SK-N-SH treated with all-trans-retinoic acid at 6 μM for 48 hours (cell line): ENCODE measurements around the gene CLVS2.

Experiments
- PPARA ChIP-seq: fragments of 250-450 bp; sonication (Bioruptor Pico); IDR thresholded peaks from 2 replicates; pipeline ENCODE4 v1.5.0; 2020; ENCODE audit warnings: mild to moderate bottlenecking, borderline replicate concordance
- RARB ChIP-seq: fragments of 250-450 bp; sonication (Bioruptor Pico); IDR thresholded peaks from 2 replicates; pipeline ENCODE4 v1.8.0; 2021; ENCODE audit warnings: mild to moderate bottlenecking, moderate library complexity
- TCF4 ChIP-seq: fragments of 250-450 bp; sonication (Bioruptor Pico); IDR thresholded peaks from 2 replicates; pipeline ENCODE4 v1.8.0; 2021; ENCODE audit warnings: mild to moderate bottlenecking, moderate library complexity, borderline replicate concordance
- TOX ChIP-seq: fragments of 250-450 bp; sonication (Bioruptor Pico); IDR thresholded peaks from 2 replicates; pipeline ENCODE4 v1.8.0; 2021; ENCODE audit warnings: mild to moderate bottlenecking, moderate library complexity, borderline replicate concordance
- ZFP30 ChIP-seq: fragments of 450-650 bp; formaldehyde crosslinking; IDR thresholded peaks from 2 replicates; pipeline ENCODE4 v1.5.0; 2022; ENCODE audit warnings: mild to moderate bottlenecking, moderate library complexity
- ZNF565 ChIP-seq: fragments of 450-650 bp; formaldehyde crosslinking; conservative IDR thresholded peaks from 2 replicates; pipeline ENCODE4 v1.5.0; 2020; ENCODE audit warnings: low read depth, mild to moderate bottlenecking, moderate library complexity
- ZNF70 ChIP-seq: fragments of 450-650 bp; formaldehyde crosslinking; IDR thresholded peaks from 2 replicates; pipeline ENCODE4 v1.5.0; 2020; ENCODE audit warnings: mild to moderate bottlenecking, moderate library complexity
- TF ChIP-seq, protein P1 (sequence below): fragments of 250-450 bp; sonication (Bioruptor Pico); IDR thresholded peaks from 2 replicates; pipeline ENCODE4 v1.8.0; 2020; ENCODE audit warnings: mild to moderate bottlenecking, moderate library complexity, borderline replicate concordance
- TF ChIP-seq, protein P2 (sequence below): fragments of 250-450 bp; sonication (Bioruptor Pico); IDR thresholded peaks from 2 replicates; pipeline ENCODE4 v1.5.1; 2020; ENCODE audit warnings: low read depth, mild to moderate bottlenecking, moderate library complexity
- TF ChIP-seq, protein P3 (sequence below): fragments of 250-450 bp; sonication (Bioruptor Pico); IDR thresholded peaks from 2 replicates; pipeline ENCODE4 v1.5.1; 2021; ENCODE audit warnings: mild to moderate bottlenecking, moderate library complexity

DNA sequence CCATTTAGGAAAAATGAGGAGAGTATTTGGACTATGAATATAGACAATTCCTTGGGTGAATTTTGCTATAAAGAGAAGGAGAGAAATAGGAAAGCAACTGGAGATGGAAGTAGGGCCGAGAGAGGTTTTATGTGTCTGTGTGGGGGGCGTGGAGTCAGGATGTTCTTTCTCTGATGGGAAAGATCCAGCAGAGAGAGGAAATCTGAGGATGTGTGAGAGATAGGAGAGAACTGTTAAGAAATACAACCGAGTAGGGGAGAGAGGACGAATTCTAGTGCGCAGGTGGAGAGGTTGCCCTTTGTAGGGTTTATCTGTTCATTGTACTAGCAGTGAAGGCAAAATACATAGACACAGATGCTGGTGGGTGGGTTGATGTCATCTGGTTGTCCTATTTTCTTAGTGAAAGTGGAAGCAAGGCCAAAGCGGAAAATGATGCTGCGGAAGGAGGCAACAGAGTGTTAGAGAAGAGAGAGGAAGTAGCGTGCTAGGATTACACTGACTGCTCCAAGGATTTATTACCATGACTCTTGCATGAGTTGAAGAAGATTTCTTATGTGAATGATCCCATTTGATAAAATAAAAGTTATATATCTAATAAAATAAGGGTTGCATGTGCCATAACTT is 57.7 kb downstream of the CLVS2 start:
- TF ChIP-seq TCF4, result no peak
- no peak for TF ChIP-seq ZFP30 (CRISPR knock-in tag)
- TF ChIP-seq, protein P1, sequence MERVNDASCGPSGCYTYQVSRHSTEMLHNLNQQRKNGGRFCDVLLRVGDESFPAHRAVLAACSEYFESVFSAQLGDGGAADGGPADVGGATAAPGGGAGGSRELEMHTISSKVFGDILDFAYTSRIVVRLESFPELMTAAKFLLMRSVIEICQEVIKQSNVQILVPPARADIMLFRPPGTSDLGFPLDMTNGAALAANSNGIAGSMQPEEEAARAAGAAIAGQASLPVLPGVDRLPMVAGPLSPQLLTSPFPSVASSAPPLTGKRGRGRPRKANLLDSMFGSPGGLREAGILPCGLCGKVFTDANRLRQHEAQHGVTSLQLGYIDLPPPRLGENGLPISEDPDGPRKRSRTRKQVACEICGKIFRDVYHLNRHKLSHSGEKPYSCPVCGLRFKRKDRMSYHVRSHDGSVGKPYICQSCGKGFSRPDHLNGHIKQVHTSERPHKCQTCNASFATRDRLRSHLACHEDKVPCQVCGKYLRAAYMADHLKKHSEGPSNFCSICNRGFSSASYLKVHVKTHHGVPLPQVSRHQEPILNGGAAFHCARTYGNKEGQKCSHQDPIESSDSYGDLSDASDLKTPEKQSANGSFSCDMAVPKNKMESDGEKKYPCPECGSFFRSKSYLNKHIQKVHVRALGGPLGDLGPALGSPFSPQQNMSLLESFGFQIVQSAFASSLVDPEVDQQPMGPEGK (CRISPR knock-in tag), result no peak
- TF ChIP-seq, protein P2, sequence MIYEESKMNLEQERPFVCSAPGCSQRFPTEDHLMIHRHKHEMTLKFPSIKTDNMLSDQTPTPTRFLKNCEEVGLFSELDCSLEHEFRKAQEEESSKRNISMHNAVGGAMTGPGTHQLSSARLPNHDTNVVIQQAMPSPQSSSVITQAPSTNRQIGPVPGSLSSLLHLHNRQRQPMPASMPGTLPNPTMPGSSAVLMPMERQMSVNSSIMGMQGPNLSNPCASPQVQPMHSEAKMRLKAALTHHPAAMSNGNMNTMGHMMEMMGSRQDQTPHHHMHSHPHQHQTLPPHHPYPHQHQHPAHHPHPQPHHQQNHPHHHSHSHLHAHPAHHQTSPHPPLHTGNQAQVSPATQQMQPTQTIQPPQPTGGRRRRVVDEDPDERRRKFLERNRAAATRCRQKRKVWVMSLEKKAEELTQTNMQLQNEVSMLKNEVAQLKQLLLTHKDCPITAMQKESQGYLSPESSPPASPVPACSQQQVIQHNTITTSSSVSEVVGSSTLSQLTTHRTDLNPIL (CRISPR knock-in tag), result no peak
- no peak for TF ChIP-seq ZNF70 (CRISPR knock-in tag)
- no peak for TF ChIP-seq PPARA (CRISPR knock-in tag)
- TF ChIP-seq RARB (CRISPR knock-in tag), result no peak
- TF ChIP-seq, protein P3, sequence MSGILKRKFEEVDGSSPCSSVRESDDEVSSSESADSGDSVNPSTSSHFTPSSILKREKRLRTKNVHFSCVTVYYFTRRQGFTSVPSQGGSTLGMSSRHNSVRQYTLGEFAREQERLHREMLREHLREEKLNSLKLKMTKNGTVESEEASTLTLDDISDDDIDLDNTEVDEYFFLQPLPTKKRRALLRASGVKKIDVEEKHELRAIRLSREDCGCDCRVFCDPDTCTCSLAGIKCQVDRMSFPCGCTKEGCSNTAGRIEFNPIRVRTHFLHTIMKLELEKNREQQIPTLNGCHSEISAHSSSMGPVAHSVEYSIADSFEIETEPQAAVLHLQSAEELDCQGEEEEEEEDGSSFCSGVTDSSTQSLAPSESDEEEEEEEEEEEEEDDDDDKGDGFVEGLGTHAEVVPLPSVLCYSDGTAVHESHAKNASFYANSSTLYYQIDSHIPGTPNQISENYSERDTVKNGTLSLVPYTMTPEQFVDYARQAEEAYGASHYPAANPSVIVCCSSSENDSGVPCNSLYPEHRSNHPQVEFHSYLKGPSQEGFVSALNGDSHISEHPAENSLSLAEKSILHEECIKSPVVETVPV (CRISPR knock-in tag), result no peak
- TF ChIP-seq ZNF565 (CRISPR knock-in tag), result no peak
- TF ChIP-seq TOX (CRISPR knock-in tag), result no peak
